Measurements from ENCODE around the gene KCND2. TPM values are rescaled to one million over a fixed set of nuclear protein-coding genes. Genes with fewer than 3 reads are reported as not detected.

The KCND2 gene
- total RNA-seq, 2 experiments from 2014 or later: not detected

GRCh38 chr7:120587243-120587642 is 314.3 kb downstream of the KCND2 start:
- no peaks in the 10 kb centered on the region for H3K4me1 Mint-ChIP-seq (ENCODE audit: low read depth)
- intact Hi-C loops (cut with micrococcal nuclease): no loop called here
- no peaks in the 10 kb centered on the region for H3K9me3 Mint-ChIP-seq
- no peak overlapping the region for H3K4me3 Mint-ChIP-seq
- CTCF ChIA-PET: no interaction called here
- DNase-seq: no peak
- POLR2A ChIA-PET: no interaction called here
- no peak for TF ChIP-seq CTCF (IDR thresholded peaks at IDR 0.05)
- no peak overlapping the region for H3K27ac Mint-ChIP-seq
- no peak for ATAC-seq
- H3K36me3 Mint-ChIP-seq (ENCODE audit: low read depth): no peaks in the 10 kb centered on the region
- no peaks in the 10 kb centered on the region for H3K27me3 Mint-ChIP-seq

DNA sequence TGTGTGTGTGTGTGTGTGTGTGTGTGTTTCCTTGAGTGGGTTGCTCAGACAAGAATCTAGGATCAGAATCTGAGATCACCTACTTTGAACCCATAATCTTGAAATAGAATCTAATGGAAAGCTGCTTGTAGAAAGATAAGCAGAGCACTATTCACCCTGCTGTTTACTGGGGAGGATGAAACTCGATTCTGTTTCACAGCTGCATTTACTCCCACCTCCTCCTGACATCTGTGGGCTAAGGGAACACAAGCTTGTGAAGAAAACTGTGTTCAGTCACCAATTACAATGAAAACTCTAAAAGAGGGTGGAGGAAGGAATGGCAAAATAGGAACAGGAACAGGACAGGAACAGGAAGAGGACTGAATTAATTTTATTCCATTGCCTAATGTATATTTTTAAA is 315.4 kb downstream of the KCND2 start:
- no peak for ATAC-seq
- H3K4me3 Mint-ChIP-seq: no peak overlapping the region
- no peak for TF ChIP-seq CTCF (IDR thresholded peaks at IDR 0.05)
- no peaks in the 10 kb centered on the region for H3K9me3 Mint-ChIP-seq
- H3K27me3 Mint-ChIP-seq: no peaks in the 10 kb centered on the region
- H3K36me3 Mint-ChIP-seq (ENCODE audit: low read depth): no peaks in the 10 kb centered on the region
- no peak overlapping the region for H3K27ac Mint-ChIP-seq
- ChIA-PET POLR2A (no interaction called here), CTCF (no interaction called here)
- DNase-seq: no peak
- intact Hi-C loops (cut with micrococcal nuclease): no loop called here
- H3K4me1 Mint-ChIP-seq (ENCODE audit: low read depth): no peaks in the 10 kb centered on the region

GRCh38 chr7:120588862-120589261 is 315.9 kb downstream of the KCND2 start:
- no peak for TF ChIP-seq CTCF (IDR thresholded peaks at IDR 0.05)
- ChIA-PET POLR2A (no interaction called here), CTCF (no interaction called here)
- no peaks in the 10 kb centered on the region for H3K27me3 Mint-ChIP-seq
- no peaks in the 10 kb centered on the region for H3K4me1 Mint-ChIP-seq (ENCODE audit: low read depth)
- H3K27ac Mint-ChIP-seq: no peak overlapping the region
- no peak overlapping the region for H3K4me3 Mint-ChIP-seq
- H3K9me3 Mint-ChIP-seq: no peaks in the 10 kb centered on the region
- ATAC-seq (no peak), DNase-seq (no peak)
- intact Hi-C loops (cut with micrococcal nuclease): no loop called here
- no peaks in the 10 kb centered on the region for H3K36me3 Mint-ChIP-seq (ENCODE audit: low read depth)

DNA sequence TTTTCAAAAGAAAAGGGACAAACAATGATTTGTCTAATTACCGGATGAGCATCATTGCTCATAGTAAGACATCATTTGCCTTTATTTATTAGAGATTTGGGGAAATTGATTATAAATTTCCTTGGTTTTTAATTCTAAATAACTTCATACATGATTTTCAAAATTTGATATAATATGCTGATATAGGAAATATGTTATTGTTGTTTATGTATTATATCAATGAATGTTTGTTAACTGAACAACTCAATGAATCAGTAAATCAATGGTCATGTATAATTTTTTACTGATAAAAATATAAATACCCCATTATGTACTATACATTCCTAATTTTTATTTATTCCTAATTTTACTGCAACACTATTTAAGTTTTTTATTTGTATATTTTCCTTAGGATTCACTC is 327.6 kb downstream of the KCND2 start:
- CTCF ChIA-PET: no interaction called here
- Mint-ChIP-seq H3K4me1 (ENCODE audit: low read depth) (no peaks in the 10 kb centered on the region), H3K27me3 (no peaks in the 10 kb centered on the region), H3K36me3 (ENCODE audit: low read depth) (no peaks in the 10 kb centered on the region), H3K27ac (no peak overlapping the region), H3K9me3 (peaks cover 2% of the 10 kb centered on the region), H3K4me3 (no peak overlapping the region)
- no peak for TF ChIP-seq CTCF (IDR thresholded peaks at IDR 0.05)
- intact Hi-C loops (cut with micrococcal nuclease): no loop called here
- no peak for ATAC-seq
- POLR2A ChIA-PET: no interaction called here
- DNase-seq: no peak

- Mint-ChIP-seq H3K4me3 (no peak overlapping the region), H3K27ac (no peak overlapping the region), H3K9me3 (peaks cover 2% of the 10 kb centered on the region), H3K36me3 (ENCODE audit: low read depth) (no peaks in the 10 kb centered on the region), H3K4me1 (ENCODE audit: low read depth) (no peaks in the 10 kb centered on the region), H3K27me3 (no peaks in the 10 kb centered on the region)
- CTCF ChIA-PET: no interaction called here
- ATAC-seq: no peak
- intact Hi-C loops (cut with micrococcal nuclease): no loop called here
- TF ChIP-seq CTCF (IDR thresholded peaks at IDR 0.05): no peak
- POLR2A ChIA-PET: no interaction called here
- DNase-seq: no peak
Measured at GRCh38 chr7:120603366-120603765, 330.4 kb downstream of the KCND2 start.

Measured in activated CD8-positive, alpha-beta T cell treated with anti-CD3 and anti-CD28 coated beads for 36 hours (primary cell).